GM21367 (cell line): Measurements from ENCODE around the gene GUCY1B1.
A peak's percentile ranks its signal among the peaks of the same experiment; 100 is the strongest.
"Not testable (repeated sequence)": the region's sequence is repeated elsewhere in the genome, so short reads cannot be mapped to it uniquely, and the experiment has no call there.

Experiments
- ATAC-seq: cut with Tn5 transposase; IDR thresholded peaks from one replicate; pipeline ENCODE4 v1.9.1; 2021; ENCODE audit not compliant: unreplicated experiment

Gene GUCY1B1

DNA sequence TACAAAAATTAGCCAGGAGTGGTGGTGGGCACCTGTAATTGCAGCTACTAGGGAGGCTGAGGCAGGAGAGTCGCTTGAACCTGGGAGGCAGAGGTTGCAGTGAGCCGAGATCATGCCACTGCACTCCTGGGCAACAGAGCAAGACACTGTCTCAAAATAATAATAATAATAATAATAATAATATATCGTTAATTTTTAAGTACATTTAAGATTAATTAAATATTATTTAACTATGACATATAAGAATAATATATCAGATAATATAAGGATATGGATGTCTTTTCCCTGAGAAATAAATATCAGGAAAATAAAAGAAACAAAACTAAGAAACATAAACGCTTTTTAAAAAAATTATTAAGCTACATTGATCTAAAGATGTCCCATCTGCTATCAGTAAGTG, 38.8 kb downstream of the GUCY1B1 start:
- ATAC-seq = not testable (repeated sequence)

DNA sequence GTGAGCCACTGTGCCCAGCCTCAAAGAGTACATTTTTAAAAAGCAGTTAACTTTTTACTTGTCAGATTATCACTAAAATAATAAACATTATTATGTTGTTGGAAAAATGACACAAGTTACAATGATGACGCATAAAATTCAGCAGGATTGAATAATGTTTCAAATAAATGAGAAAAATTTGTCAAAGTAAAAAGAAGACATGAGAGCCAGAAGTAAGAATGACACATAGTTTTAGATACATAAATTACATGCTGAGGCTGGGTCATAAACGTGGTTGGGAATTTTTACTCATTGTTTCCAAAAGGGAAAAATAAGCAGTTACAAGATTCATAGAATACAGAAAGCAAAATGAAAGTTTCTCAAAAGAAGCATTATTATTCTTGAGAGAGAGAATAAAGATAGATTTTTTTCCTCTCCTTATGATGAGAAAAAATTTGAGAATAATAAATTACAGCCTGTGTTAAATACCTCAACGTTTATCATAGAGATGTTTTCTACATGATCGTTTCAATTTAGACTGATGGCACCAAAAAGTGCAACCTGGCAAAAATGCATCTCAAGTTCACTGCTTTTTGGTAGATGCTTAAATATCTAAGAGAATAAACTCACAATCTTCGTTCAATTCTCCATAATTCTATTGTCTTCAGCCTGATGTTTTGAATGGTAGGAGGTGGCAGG, 40.4 kb downstream of the GUCY1B1 start:
- no peak for ATAC-seq

DNA sequence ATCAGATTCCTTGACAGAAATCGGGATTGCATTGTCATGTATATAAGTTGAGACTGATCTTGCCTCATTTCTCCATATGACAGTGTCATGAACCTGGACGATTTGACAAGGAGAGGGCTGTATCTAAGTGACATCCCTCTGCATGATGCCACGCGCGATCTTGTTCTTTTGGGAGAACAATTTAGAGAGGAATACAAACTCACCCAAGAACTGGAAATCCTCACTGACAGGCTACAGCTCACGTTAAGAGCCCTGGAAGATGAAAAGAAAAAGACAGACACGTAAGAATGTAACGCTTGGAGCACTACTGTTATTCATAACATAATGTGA, 40.9 kb downstream of the GUCY1B1 start:
- ATAC-seq = no peak

DNA sequence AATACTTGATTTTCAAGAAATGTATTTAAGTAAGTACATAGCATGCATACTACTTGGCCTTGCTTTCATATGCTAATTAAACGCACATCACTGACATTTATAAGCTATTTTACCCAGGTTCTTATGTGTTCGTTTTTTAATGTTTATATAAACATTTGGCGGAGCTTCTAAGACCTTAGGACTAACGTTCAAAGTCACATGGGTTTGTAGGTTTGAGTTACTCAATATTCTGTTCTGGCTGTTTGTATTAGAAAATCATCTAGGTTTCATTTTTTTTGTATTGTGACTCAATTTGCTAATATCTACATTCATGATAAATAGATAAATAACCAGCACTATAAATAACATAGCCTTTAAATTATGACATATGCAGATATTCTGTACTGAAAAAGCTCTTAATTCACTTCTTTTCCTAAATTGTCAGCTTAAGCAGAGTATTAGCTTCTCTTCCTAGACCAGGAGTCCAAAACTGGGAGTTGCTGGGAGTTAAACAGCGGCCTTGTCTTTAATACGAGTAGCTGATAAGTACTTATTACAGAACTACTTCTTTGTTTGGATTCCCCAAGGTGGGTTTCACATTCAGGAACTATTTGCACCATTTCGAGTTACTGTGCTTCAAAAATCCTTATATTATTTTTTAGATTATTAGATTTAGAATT, 42.0 kb downstream of the GUCY1B1 start:
- ATAC-seq = no peak

DNA sequence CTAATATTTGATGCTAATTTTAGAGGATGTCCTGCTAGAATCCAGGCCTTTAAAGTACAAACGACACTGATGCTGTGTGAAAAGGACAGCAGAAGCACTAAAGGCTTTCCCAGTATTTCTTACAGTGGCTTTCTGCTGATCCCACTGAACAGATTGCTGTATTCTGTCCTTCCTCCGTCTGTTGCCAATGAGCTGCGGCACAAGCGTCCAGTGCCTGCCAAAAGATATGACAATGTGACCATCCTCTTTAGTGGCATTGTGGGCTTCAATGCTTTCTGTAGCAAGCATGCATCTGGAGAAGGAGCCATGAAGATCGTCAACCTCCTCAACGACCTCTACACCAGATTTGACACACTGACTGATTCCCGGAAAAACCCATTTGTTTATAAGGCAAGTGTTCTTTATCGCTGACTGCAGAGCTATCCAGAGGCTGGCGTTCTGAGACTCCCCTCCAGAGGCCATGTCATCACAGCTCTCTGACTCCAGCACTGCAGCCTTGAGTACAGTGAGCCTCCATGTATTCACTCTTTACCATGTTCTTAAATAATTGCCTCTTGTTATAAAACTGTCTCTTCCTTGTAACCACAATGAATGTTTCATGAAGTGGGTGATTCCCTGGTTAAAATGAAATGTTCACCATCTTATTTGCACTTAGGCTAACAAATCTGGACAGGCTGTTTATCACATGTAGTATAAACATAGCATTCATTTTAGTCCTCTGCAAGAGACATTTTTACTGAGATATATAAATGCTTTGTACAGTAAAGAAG, 43.6 kb downstream of the GUCY1B1 start:
- no peak for ATAC-seq

DNA sequence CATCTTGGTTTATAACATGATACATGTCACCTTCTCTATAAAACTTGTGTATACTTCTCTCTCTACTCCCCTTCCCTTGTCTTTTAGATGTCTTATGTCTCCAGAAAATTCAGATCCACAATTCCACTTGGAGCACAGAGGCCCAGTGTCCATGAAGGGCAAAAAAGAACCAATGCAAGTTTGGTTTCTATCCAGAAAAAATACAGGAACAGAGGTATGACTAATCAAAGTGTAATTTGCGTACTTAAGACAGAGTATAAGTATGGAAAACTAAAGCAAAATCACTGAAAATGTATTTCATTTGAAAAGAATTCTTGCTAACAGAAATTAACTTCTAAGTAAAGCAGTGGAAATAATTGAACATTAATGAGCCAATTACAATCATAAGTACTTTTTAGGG, 46.2 kb downstream of the GUCY1B1 start:
- ATAC-seq = no peak

DNA sequence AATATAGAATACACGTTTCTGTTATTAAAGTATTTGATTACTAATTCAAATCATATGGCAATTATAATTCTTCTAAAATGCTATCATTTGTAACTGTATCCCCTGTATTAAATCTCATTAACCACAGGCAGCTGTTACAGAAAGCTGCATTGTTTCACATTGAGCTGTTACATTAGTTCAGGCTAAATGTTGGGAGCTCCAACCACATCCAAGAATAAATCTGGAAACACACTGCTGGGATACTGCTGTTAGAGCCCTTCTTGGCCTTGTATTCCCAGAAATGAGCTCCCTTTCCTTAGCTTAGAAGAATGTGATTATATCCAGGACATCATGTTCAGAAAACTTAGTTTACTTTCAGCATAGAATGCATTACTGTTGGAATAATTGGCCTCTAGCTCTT, 48.2 kb downstream of the GUCY1B1 start:
- ATAC-seq = no peak

DNA sequence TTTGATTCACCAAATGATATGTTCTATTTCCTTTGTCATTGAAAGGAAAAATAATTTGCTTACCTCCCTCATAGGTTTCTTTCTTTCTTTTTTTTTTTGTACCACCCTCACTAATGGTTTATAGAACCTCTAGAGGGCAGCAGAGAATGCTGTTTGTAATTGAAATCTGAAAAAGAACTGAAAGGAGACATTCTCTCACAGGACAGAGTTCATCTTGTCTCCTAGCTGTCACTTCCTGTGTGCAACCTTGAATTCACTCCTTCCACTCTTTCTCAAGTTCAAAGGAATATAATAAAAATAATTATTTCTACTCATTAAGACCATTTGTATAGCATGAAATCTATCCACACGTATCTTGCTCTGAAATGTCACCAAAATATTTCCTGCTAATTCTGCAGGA, 51.0 kb downstream of the GUCY1B1 start:
- ATAC-seq = peak; percentile 99

DNA sequence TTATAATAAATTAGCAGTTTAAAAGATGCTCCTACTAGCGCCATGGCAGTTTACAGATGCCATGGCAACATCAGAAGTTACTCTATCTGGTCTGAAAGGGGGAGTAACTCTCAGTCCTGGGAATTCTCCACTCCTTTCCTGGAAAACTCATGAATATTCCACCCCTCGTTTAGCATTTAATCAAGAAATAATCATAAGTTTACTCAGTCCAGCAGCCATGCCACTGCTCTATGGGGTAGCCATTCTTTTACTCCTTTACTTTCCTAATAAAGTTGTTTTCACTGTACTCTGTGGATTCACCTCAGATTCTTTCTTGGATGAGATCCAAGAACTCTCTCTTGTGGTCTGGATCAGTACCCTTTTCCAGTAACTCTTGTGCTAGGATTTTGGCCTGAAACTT, 52.3 kb downstream of the GUCY1B1 start:
- ATAC-seq = no peak

DNA sequence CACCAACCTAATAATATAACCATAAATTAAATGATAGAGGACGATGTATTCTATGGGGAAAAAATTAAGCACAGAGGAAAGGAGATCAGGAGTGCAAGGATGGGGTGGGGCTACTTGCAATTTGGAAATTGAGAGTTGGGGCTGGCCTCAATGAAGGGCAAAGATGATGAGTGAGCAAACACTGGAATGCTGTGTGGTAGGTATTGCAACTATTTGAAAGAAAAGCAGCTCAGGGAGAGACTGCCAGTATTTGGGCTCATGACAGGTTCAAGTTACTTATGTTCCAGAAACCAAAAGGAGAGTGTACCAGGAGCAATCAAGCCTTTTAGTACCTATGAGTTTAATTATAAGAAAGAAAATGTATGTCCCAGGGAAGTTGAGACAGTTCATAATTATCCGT, 59.8 kb downstream of the GUCY1B1 start:
- no peak for ATAC-seq

DNA sequence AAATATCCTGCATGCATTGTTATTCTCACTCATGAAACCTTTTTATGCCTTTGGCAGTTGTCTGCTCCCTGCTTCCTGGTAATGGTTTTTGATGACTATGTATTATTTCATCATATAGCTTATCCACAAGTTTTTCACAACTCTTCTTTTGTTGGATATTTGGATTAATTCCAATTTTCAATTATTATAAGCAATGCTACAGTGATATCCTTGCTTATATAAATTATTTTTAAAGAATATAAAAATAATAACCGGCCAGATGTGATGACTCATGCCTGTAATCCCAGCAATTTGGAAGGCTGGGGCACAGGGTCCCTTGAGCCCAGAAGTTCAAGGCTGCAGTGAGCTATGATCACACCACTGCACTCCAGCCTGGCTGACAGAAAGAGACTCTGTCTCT, 60.2 kb downstream of the GUCY1B1 start:
- ATAC-seq = no peak

DNA sequence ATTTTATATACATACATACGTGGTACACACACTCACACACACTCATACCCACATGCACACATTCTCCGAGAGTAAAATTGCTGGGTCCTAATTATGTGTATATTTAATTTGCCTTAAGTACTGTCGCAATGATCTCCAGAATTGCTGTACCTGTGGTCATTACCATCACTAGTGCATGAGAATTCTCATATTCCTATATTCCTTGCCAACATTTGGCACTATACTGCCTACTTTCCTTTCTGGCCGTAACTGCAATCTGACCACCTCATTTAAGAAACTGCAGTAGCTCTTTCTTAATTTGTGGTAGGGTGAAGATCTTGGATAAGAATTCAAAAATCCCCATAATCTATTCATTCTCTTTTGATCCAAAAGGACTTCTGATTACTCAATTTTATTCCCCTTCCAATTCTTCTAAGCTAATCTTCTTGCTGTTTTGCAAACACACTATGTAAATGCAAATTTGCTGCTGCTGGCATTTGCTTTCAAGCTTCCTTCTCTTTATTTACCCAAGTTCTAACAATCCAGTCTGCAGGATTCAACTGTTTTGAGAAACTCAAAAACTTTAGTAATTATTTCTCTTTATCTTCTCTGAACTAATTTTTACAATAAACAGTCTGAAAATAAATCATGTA, 62.2 kb downstream of the GUCY1B1 start:
- ATAC-seq = no peak

DNA sequence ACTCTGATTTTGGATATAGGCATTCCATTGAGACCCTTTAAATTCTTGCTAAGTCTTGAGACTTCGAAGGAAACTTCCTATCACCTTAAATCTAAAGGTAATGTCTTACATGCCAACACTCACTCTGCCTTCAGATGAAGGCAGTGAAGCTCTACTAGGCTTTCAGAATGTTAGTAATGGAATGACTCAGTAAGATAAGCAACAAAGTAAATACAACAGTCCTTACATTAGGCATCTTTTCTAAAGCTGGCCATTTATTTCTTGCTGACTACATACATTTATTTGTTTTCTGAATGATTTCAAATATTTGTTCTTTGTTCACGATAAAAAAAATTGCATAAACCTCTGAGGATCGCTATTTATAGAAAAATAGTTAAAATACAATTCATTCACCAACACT, 63.8 kb downstream of the GUCY1B1 start:
- ATAC-seq = no peak

DNA sequence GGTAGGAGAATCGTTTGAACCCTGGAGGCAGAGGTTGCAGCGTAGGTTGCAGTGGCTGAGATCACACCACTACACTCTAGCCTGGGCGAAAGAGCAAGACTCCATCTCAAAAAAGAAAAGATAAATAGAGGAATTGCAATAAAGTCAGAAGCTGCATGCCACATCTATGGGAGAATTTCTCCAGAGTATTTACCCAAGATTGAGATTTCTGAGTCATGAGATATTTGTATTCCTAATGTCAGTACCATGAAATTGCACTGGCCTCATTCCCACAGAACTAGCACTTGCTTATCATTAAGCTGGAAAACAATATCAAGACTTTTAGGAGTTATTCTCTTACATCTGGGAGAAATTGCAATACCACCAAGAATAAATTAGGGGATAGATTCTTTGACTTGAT, 69.8 kb downstream of the GUCY1B1 start:
- ATAC-seq = no peak

DNA sequence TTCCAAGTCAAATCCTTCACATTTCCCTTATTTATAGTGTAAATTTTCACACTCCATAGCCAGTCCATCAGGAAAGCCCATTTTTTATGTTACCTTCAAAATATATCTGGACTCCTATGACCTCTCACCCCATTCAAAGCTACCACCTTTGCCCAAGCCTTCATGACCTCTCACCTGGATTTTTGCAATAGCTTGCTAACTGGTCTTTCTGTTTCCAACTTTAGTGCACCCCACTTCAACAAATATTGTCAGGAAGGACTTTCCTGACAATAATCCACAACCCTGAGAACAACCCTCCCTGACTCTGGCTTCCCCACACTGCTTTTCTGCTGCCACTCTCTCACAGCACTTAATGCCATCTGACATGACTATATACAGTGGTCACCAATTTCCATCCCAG, 73.8 kb downstream of the GUCY1B1 start:
- no peak for ATAC-seq

DNA sequence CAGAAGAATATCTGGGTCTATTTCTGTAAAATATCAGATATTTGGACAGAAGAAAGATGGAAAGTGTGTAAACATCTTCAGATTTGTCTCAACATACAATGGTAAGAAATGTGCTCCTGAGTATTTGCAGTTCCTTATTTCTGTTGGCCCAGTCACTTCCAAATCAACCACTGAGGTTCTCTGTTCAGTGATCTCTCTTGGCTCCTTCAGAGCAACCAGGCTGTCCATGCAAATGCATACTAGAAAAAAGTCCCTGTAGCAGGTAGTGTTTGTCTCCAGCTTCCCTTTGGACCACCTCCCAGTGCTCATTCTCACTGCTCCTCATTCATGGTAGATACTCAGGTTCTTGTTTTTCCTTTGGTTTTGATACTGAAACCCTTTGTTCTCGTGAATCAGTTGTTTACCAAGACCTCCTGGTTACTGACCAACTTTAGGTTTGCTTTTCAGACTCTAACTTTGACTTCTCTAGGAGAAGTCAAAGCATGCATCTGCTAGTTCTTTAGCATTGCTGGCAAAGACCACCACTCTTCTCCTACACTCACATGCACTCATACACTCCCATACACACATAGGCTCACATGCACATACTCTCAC, 78.5 kb downstream of the GUCY1B1 start:
- no peak for ATAC-seq

DNA sequence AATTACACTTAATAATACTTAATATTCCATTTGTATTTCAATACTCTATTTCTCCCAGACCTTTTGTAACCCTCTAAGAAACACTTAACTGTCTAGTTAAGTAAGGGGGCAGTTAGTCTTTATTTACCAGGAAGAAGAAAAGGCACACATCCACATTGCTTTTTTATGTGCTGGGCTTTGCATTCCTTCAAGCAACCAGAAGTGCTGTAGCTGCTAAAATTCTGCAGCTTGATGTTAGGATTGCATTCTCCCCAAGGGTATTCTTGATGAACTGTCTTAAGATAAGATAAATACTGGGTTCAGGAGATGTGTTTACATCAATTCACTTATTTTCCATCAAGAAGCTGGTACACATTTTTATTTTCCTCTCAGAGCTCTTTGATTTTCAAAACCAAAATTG, 83.3 kb downstream of the GUCY1B1 start:
- no peak for ATAC-seq

DNA sequence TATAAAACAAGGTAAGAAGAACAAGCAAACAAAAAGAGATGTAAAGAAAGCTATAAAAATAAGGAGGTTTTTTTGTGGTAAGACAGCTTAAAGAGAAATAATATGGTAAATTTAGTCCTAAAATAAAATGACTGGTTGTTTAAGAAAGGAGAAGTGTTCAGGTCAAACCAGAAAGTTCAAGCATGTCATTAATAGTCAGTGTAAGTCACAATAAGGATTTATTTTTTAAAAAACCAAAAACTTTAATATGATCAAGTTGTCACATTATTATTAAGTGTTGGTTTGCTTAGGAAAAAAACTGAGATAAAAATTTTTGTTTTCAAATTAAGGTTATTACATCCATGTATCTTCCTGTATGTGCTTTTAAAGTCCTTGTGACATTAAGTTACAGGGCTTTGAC, 88.1 kb downstream of the GUCY1B1 start:
- ATAC-seq = no peak

DNA sequence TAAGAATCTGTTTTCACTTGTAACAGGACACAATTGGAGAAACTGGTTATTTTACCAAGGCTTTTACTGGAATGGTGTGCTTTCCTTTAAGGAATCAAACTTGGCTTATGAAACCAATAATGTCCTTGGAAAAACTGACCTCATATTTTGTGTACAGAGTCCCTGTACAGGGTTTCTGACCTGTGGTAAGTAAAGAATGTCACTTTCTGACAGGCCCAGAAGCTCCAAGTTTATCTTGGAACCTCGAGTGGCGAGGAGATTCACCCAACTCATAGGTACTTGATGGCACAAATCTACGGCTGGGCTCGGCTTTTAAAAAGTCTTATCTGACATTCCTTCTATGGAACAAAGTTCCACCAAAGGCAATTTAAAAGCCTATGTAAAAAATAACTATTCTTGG, 90.2 kb downstream of the GUCY1B1 start:
- ATAC-seq = no peak

DNA sequence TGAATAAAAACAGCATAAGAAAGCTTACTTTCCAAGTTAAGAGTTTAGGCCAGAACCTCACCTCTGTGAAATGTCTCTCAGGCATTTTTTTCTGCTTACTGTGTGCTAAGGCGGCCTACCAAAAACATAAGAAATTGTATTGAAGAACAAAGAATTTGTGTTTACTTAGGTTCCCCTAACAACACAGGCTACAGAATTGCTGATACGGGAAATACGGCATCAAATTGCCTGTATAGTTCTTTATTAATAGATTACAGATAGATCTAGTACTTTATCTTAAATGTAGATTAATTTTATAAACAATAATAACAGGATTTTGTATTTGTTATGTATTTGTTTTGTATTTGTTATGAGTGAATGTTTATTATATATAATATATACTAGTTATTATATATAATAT, 94.4 kb downstream of the GUCY1B1 start:
- ATAC-seq = no peak

DNA sequence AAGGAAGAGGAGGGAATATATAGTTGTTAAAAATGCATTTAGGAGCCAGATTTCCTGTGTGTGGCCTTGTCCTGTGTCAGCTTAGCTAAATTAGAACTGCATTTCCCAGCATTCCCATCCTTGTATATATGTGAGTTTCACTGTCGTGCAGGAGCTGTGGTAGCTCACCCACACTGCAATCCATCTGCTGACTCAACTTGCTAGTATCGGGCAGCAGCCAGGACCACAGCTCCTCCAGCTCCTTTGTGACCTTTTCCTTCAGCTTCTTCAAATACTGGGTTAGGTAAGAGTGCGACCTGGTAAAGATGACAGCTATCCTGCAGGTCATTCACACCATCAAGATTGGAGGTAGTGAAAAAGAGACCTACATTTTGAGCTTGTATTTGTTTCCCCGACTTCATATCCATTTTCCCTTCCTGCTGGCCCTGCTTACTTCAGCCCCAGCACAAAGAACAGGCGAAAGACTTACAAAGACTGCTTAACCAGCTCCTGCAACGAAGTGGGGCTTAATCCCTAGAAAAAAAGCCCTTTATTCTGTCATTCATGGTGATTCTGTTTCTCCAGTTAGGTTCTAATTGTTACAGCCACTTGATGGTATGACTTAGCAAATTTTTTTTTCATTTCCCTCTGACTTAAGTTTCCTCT, 95.9 kb downstream of the GUCY1B1 start:
- ATAC-seq = no peak
